Liver (tissue), 9 donors: Measurements from ENCODE around the gene ADAP1. TPM values are rescaled to one million over a fixed set of nuclear protein-coding genes. Genes with fewer than 3 reads are reported as not detected.

ENCODE experiments used
- DNase-seq: peaks from one replicate; pipeline ENCODE4 v3.0.0-alpha.2; 2017; ENCODE audit warnings: low spot score
- H3K27ac ChIP-seq, 2 donors: one replicate each; pipeline ENCODE4 v1.7.0; 2013; ENCODE audit warnings: inconsistent platforms in 2 of 2, low read length in 2 of 2, control low read depth in 1 of 2, low read depth in 1 of 2, mild to moderate bottlenecking in 1 of 2
- H3K27me3 ChIP-seq, 4 donors: one replicate each; pipeline versions ENCODE4 v1.6.1 to v1.7.0; 2013; ENCODE audit warnings: low read length in 3 of 4, inconsistent platforms in 1 of 4, mild to moderate bottlenecking in 1 of 4, moderate library complexity in 1 of 4; ENCODE audit not compliant: control insufficient read depth in 4 of 4, insufficient read depth in 4 of 4
- H3K36me3 ChIP-seq, 4 donors: one replicate each; pipeline versions ENCODE4 v1.6.1 to v1.7.0; 2013; ENCODE audit warnings: low read length in 3 of 4, mild to moderate bottlenecking in 3 of 4, low read depth in 1 of 4, moderate library complexity in 1 of 4; ENCODE audit not compliant: control insufficient read depth in 4 of 4, insufficient read depth in 3 of 4
- H3K4me1 ChIP-seq, 4 donors: one replicate each; pipeline versions ENCODE4 v1.6.1 to v1.7.0; 2013; ENCODE audit warnings: low read length in 3 of 4, mild to moderate bottlenecking in 3 of 4, moderate library complexity in 1 of 4; ENCODE audit not compliant: control insufficient read depth in 4 of 4, insufficient read depth in 4 of 4
- H3K4me3 ChIP-seq, 3 donors: one replicate each; pipeline versions ENCODE4 v1.6.1 to v1.7.0; 2013; ENCODE audit warnings: low read length in 3 of 3, control low read depth in 1 of 3, low read depth in 1 of 3, mild to moderate bottlenecking in 1 of 3
- H3K9ac ChIP-seq, 2 donors: one replicate each; pipeline ENCODE4 v1.7.0; 2013; ENCODE audit warnings: low read length in 2 of 2, mild to moderate bottlenecking in 2 of 2, moderate library complexity in 2 of 2, control low read depth in 1 of 2, low read depth in 1 of 2
- H3K9me3 ChIP-seq, 4 donors: one replicate each; pipeline versions ENCODE4 v1.6.1 to v1.7.0; 2013; ENCODE audit warnings: low read length in 3 of 4; ENCODE audit not compliant: control insufficient read depth in 4 of 4
- EGR1 ChIP-seq, 2 donors: IDR thresholded peaks; 2 replicates each; pipeline ENCODE4 v1.6.1; 2016 to 2018; ENCODE audit warnings: antibody characterized with exemption in 2 of 2, low read depth in 2 of 2
- FOXA2 ChIP-seq: IDR thresholded peaks from 2 replicates; pipeline ENCODE4 v1.6.1; 2016; ENCODE audit warnings: antibody characterized with exemption
- HNF4A ChIP-seq, 2 donors: conservative IDR thresholded peaks; 2 replicates each; pipeline ENCODE4 v1.6.1; 2016; ENCODE audit warnings: antibody characterized with exemption in 2 of 2, mild to moderate bottlenecking in 2 of 2
- HNF4G ChIP-seq: IDR thresholded peaks from 2 replicates; pipeline ENCODE4 v1.6.1; 2016; ENCODE audit warnings: antibody characterized with exemption
- JUND ChIP-seq, 2 donors: IDR thresholded peaks; 2 replicates each; pipeline ENCODE4 v1.6.1; 2016; ENCODE audit warnings: antibody characterized with exemption in 2 of 2
- NR2F2 ChIP-seq: IDR thresholded peaks from 2 replicates; pipeline ENCODE4 v1.6.1; 2016; ENCODE audit warnings: antibody characterized with exemption
- RAD21 ChIP-seq, 2 donors: IDR thresholded peaks; 2 replicates each; pipeline ENCODE4 v1.6.1; 2016; ENCODE audit warnings: antibody characterized with exemption in 2 of 2, mild to moderate bottlenecking in 2 of 2
- REST ChIP-seq: IDR thresholded peaks from 2 replicates; pipeline ENCODE4 v1.6.1; 2016; ENCODE audit warnings: antibody characterized with exemption, mild to moderate bottlenecking
- ZBTB33 ChIP-seq: IDR thresholded peaks from 2 replicates; pipeline ENCODE4 v1.6.1; 2016; ENCODE audit warnings: antibody characterized with exemption
- WGBS: extraction: QIAGEN DNeasy Blood & Tissue Kit; methylation state at CpG from one replicate; pipeline ENCODE4 v1.1.7; 2013; 5-methylcytosine and 5-hydroxymethylcytosine counted together
- polyA plus RNA-seq, 2 donors: library from polyadenylated mRNA; stranded (reverse) in 1 of 2; unstranded in 1 of 2; fragments of 200-250 nt in 1 of 2; fragments of >200 nt in 1 of 2; fragmentation: Nextera tagmentation in 1 of 2; extraction: Ambion mirVana in 1 of 2; gene quantifications; one replicate each; pipeline versions ENCODE4 v1.2.1 to v1.2.3, GENCODE V29; 2013 to 2015
- total RNA-seq, 2 donors: library from RNA; depleted of rRNA; stranded (reverse); fragments of >200 nt; gene quantifications; one replicate each; pipeline ENCODE4 v1.2.3, GENCODE V29; 2014
- donor health status: healthy.
- donor health status: healthy.
- donor health status: healthy.
- donor health status: healthy.
- donor health status: healthy.

Gene ADAP1
- total and polyA plus RNA-seq, 4 donors, result 0.46 to 3.7 (median 2.7) TPM

- TF ChIP-seq RAD21 (IDR thresholded peaks at IDR 0.05) (no peak), JUND (IDR thresholded peaks at IDR 0.05) (no peak), EGR1 (IDR thresholded peaks at IDR 0.05; ENCODE audit: low read depth in 2 of 2) (no peak)
Measured at GRCh38 chr7:935874-936385, 18.6 kb downstream of the ADAP1 start (continued).

GRCh38 chr7:935164-935873 lies 19.2 kb downstream of the ADAP1 start:
- Histone ChIP-seq H3K27ac (no peak overlapping the region), H3K36me3 (no peaks in the 10 kb centered on the region), H3K9me3 (no peaks in the 10 kb centered on the region), H3K4me3 (no peak overlapping the region), H3K27me3 (no peaks in the 10 kb centered on the region), H3K9ac (no peak overlapping the region), H3K4me1 (no peaks in the 10 kb centered on the region)
- DNase-seq, result no peak
- 78% methylated on average over 46 of the region's 46 CpGs for WGBS
- no peak for TF ChIP-seq EGR1 (IDR thresholded peaks at IDR 0.05; ENCODE audit: low read depth in 2 of 2)
- no peak for TF ChIP-seq HNF4G
- no peak for TF ChIP-seq REST

- WGBS, result 83% methylated on average over 34 of the region's 34 CpGs
Measured at GRCh38 chr7:934469-935163, 19.9 kb downstream of the ADAP1 start.

More at GRCh38 chr7:934469-935163, 19.9 kb downstream of the ADAP1 start:
- Histone ChIP-seq H3K4me1 (no peaks in the 10 kb centered on the region), H3K27ac (no peak overlapping the region), H3K9ac (no peak overlapping the region), H3K27me3 (no peaks in the 10 kb centered on the region), H3K4me3 (no peak overlapping the region), H3K36me3 (no peaks in the 10 kb centered on the region), H3K9me3 (no peaks in the 10 kb centered on the region)
- TF ChIP-seq ZBTB33 (no peak), NR2F2 (no peak), HNF4A (conservative IDR thresholded peaks at IDR 0.05) (no peak), REST (no peak), FOXA2 (no peak), EGR1 (IDR thresholded peaks at IDR 0.05; ENCODE audit: low read depth in 2 of 2) (no peak)
- DNase-seq, result no peak
